ENCODE data around the gene DCAF10.

DNA sequence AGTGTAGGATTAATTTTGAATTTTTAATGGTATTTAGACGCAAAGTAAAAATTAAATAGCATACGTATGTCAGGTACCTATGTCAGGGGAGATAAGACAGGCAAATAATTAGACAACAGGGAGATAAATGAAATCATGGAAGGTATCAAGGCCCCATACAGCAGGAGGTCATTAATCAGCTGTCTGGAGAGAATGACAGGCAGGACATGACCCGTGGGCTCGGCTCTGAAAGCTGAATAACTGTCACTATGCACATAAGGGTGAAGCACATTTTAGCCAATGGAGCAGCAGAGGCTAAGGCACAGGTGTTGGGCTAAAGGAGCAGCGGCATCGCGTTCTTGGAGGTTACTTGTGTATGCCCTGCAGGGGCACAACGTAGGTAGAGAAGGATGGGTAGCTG, 91.5 kb downstream of the DCAF10 start:
- TF ChIP-seq CTCF (IDR thresholded peaks at IDR 0.05 in 8 of 11, conservative IDR thresholded peaks at IDR 0.05 in 3 of 11) (no peak), POLR2AphosphoS5 (IDR thresholded peaks at IDR 0.05) (no peak), POLR2A (IDR thresholded peaks at IDR 0.05) (no peak)
